ENCODE measurements around the gene LRRC26. TPM values are rescaled to one million over a fixed set of nuclear protein-coding genes. Genes with fewer than 3 reads are reported as not detected.

Gene LRRC26
- polyA plus RNA-seq, 1 donor (not counting 4 experiments of a cell fraction or from before 2014, with no cell fraction given) = not detected

DNA sequence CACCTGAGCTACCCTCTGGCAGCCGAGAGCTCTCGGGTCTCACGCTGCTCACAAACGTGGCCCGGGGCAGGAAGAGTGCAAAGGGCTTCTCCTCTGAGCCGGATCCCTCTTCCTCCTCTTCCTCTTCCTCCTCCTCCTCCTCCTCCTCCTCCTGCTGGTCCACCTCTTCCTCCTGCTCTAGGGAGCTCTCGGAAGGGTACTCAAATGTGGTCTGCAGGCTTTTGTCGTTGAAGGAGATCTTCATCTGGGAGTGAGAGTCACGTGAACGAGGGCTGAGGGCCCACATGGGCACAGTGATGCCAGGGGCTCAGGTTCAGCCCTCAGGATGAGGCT, 22.6 kb upstream of the LRRC26 start:
- dilution Hi-C loops (cut with MboI; ENCODE audit: extremely low pct_ligation_motif_present, low sequenced_read_pairs) = no loop called here
- peaks cover 3% of the 10 kb centered on the region for H3K27me3 ChIP-seq (ENCODE audit: control insufficient read depth, extremely low read depth, insufficient read depth, low read length)
- DNase-seq (ENCODE audit: low read depth, low spot score) = no peak
- no peak overlapping the region for H3K4me3 ChIP-seq (ENCODE audit: control insufficient read depth in 2 of 3, extremely low read depth in 1 of 3, insufficient read depth in 2 of 3, low read depth in 1 of 3, low read length in 3 of 3)
- H3K36me3 ChIP-seq (ENCODE audit: control insufficient read depth in 2 of 2, extremely low read depth in 1 of 2, insufficient read depth in 2 of 2, low read length in 2 of 2) = peaks cover 9 to 13% of the 10 kb centered on the region in 2 experiments
- peaks cover 5% of the 10 kb centered on the region for H4K20me1 ChIP-seq (ENCODE audit: control insufficient read depth, extremely low read depth, insufficient read depth, low read length)
- H3K4me2 ChIP-seq (ENCODE audit: control insufficient read depth, extremely low read depth, insufficient read depth, low read depth, low read length) = no peak overlapping the region
- H3K4me1 ChIP-seq (ENCODE audit: control insufficient read depth, extremely low read depth, insufficient read depth, low read length) = peaks cover 30% of the 10 kb centered on the region
- H3K9me3 ChIP-seq (ENCODE audit: control insufficient read depth, low read depth, low read length) = no peaks in the 10 kb centered on the region
- peaks cover 3% of the 10 kb centered on the region for H3K9me1 ChIP-seq (ENCODE audit: control insufficient read depth, extremely low read depth, insufficient read depth, low read length)
- H3K79me2 ChIP-seq (ENCODE audit: control insufficient read depth, insufficient read depth, low read length) = peaks cover 27% of the 10 kb centered on the region
- FAIRE-seq = no peak
- no peak overlapping the region for H3K27ac ChIP-seq (ENCODE audit: control insufficient read depth, insufficient read depth, low read length)
- no peak for TF ChIP-seq EZH2 (IDR thresholded peaks at IDR 0.05; ENCODE audit: low read length)
- TF ChIP-seq, protein P1, sequence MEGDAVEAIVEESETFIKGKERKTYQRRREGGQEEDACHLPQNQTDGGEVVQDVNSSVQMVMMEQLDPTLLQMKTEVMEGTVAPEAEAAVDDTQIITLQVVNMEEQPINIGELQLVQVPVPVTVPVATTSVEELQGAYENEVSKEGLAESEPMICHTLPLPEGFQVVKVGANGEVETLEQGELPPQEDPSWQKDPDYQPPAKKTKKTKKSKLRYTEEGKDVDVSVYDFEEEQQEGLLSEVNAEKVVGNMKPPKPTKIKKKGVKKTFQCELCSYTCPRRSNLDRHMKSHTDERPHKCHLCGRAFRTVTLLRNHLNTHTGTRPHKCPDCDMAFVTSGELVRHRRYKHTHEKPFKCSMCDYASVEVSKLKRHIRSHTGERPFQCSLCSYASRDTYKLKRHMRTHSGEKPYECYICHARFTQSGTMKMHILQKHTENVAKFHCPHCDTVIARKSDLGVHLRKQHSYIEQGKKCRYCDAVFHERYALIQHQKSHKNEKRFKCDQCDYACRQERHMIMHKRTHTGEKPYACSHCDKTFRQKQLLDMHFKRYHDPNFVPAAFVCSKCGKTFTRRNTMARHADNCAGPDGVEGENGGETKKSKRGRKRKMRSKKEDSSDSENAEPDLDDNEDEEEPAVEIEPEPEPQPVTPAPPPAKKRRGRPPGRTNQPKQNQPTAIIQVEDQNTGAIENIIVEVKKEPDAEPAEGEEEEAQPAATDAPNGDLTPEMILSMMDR (optimal IDR thresholded peaks at IDR 0.05 in 1 of 3, IDR thresholded peaks at IDR 0.05 in 1 of 3, conservative IDR thresholded peaks at IDR 0.05 in 1 of 3; ENCODE audit: extremely low read depth in 1 of 3, insufficient read depth in 2 of 3, low read length in 3 of 3) = no peak
- no peak overlapping the region for H2AFZ ChIP-seq (ENCODE audit: control insufficient read depth, low read length)
- H3K9ac ChIP-seq (ENCODE audit: control insufficient read depth, extremely low read depth, insufficient read depth, low read length) = no peak overlapping the region

DNA sequence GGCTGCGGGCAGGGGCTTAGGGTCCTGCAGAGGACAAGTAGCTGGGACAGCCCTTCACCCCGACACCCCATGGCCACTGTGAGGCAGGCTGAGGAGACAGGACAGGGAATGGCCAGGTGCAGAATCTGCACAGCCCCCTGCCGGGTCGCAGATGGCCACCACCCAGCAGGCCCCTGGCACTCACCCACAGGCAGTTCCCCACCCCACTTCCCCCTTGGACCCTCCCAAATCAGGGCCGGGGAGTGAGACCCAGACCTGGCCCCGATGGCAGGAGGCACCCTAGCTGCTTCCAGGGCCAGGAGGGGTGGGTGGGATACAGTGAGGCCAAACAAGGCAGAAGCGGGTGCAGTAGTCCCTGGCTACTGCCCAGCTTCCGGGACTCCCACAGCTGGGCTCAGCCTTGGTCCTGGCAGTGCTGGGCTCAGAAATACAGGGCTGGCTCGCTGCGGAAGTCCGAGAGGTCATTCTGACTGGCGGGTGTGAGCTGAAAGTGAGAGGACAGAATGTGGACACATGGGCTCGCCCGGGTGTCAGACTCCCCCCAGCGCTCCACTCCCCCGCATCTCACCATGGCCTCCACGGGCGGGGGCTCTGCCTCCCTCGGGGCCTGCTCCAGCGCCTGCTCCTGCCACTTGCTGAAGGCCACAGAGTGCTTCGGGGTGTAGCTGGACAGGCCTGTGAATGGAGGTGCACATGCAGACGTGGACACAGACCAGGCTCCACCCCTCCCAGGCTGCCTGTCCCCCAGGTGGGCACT, 22.0 kb upstream of the LRRC26 start:
- no peak overlapping the region for H3K9ac ChIP-seq (ENCODE audit: control insufficient read depth, extremely low read depth, insufficient read depth, low read length)
- dilution Hi-C loops (cut with MboI; ENCODE audit: extremely low pct_ligation_motif_present, low sequenced_read_pairs) = no loop called here
- H4K20me1 ChIP-seq (ENCODE audit: control insufficient read depth, extremely low read depth, insufficient read depth, low read length) = peaks cover 5% of the 10 kb centered on the region
- no peak overlapping the region for H2AFZ ChIP-seq (ENCODE audit: control insufficient read depth, low read length)
- DNase-seq (ENCODE audit: low read depth, low spot score) (no peak), FAIRE-seq (no peak)
- no peak overlapping the region for H3K27ac ChIP-seq (ENCODE audit: control insufficient read depth, insufficient read depth, low read length)
- H3K4me1 ChIP-seq (ENCODE audit: control insufficient read depth, extremely low read depth, insufficient read depth, low read length) = peaks cover 36% of the 10 kb centered on the region
- TF ChIP-seq, protein P1 (optimal IDR thresholded peaks at IDR 0.05 in 1 of 3, IDR thresholded peaks at IDR 0.05 in 1 of 3, conservative IDR thresholded peaks at IDR 0.05 in 1 of 3; ENCODE audit: extremely low read depth in 1 of 3, insufficient read depth in 2 of 3, low read length in 3 of 3) = no peak
- no peak for TF ChIP-seq EZH2 (IDR thresholded peaks at IDR 0.05; ENCODE audit: low read length)
- peaks cover 9 to 13% of the 10 kb centered on the region in 2 experiments for H3K36me3 ChIP-seq (ENCODE audit: control insufficient read depth in 2 of 2, extremely low read depth in 1 of 2, insufficient read depth in 2 of 2, low read length in 2 of 2)
- H3K4me2 ChIP-seq (ENCODE audit: control insufficient read depth, extremely low read depth, insufficient read depth, low read depth, low read length) = no peak overlapping the region
- no peak overlapping the region for H3K4me3 ChIP-seq (ENCODE audit: control insufficient read depth in 2 of 3, extremely low read depth in 1 of 3, insufficient read depth in 2 of 3, low read depth in 1 of 3, low read length in 3 of 3)
- peaks cover 3% of the 10 kb centered on the region for H3K9me1 ChIP-seq (ENCODE audit: control insufficient read depth, extremely low read depth, insufficient read depth, low read length)
- H3K27me3 ChIP-seq (ENCODE audit: control insufficient read depth, extremely low read depth, insufficient read depth, low read length) = peaks cover 3% of the 10 kb centered on the region
- H3K9me3 ChIP-seq (ENCODE audit: control insufficient read depth, low read depth, low read length) = no peaks in the 10 kb centered on the region
- peaks cover 32% of the 10 kb centered on the region for H3K79me2 ChIP-seq (ENCODE audit: control insufficient read depth, insufficient read depth, low read length)

All from keratinocyte (primary cell).